K562 (cell line): ENCODE measurements around the gene TYMP. TPM values are rescaled to one million over a fixed set of nuclear protein-coding genes. Genes with fewer than 3 reads are reported as not detected.

ENCODE experiments used
- ATAC-seq: fragments of 200-7000 bp; cut with Tn5 transposase; 3 replicates; pipeline ENCODE4 v1.9.1; 2020; ENCODE audit warnings: moderate library complexity
- BruUV-seq: library from RNA; stranded (reverse); fragments of 400-500 nt; replicated peaks from 2 replicates; lab custom pipeline; 2021; lab: Mats Ljungman, UMichigan
- CTCF ChIA-PET: fragments of 300-600 bp; formaldehyde crosslinking; extraction: SDS; loops from one replicate; lab custom pipeline; 2021; ENCODE audit warnings: low intra/inter-chr PET ratio; lab: Yijun Ruan, JAX
- POLR2A ChIA-PET: fragments of 300-600, 350-650 bp; sonication (Branson Sonifier 250); formaldehyde crosslinking; extraction: SDS; loops from one replicate; lab custom pipeline; 2021; ENCODE audit warnings: antibody characterized with exemption, inconsistent platforms; lab: Yijun Ruan, JAX
- DNase-seq, 4 experiments: peaks; one replicate each; pipeline versions ENCODE4 v3.0.0 to v3.0.0-alpha.2; 2011 to 2018; ENCODE audit warnings: low spot score in 3 of 4, mixed read lengths in 3 of 4; ENCODE audit errors: extremely low read depth in 1 of 4
- FAIRE-seq: peaks from 2 replicates; lab custom pipeline; 2011; peaks lifted over from hg19 to GRCh38; lab: Jason Lieb, UNC
- H2AFZ ChIP-seq: 2 replicates; pipeline ENCODE4 v1.6.0; 2011; ENCODE audit warnings: low read depth, low read length, control low read depth, inconsistent platforms
- H3K27ac ChIP-seq: fragments of 200-600 bp; 3 replicates; pipeline ENCODE4 v1.8.0; 2011; ENCODE audit warnings: low read depth, mild to moderate bottlenecking, control low read depth, inconsistent platforms, low read length, moderate library complexity, mixed read lengths; ENCODE audit errors: extremely low read depth
- H3K27me3 ChIP-seq, 2 experiments: fragments of 300-600 bp in 1 of 2; 2 replicates in 1 of 2; 3 replicates in 1 of 2; pipeline versions ENCODE4 v1.6.0 to v1.8.0; 2011; ENCODE audit warnings: inconsistent platforms in 2 of 2, low read length in 2 of 2, mild to moderate bottlenecking in 1 of 2, mixed read lengths in 1 of 2, moderate library complexity in 1 of 2; ENCODE audit not compliant: control insufficient read depth in 2 of 2, insufficient read depth in 2 of 2
- H3K36me3 ChIP-seq: fragments of 300-600 bp; 3 replicates; pipeline ENCODE4 v1.8.0; 2011; ENCODE audit warnings: mild to moderate bottlenecking, low read length, inconsistent platforms; ENCODE audit not compliant: control insufficient read depth, insufficient read depth
- H3K4me1 ChIP-seq, 2 experiments: fragments of 200-600 bp in 1 of 2; replicated peaks in 1 of 2; 2 replicates in 1 of 2; 3 replicates in 1 of 2; pipeline versions ENCODE4 v1.5.1 to v1.8.0; 2011; ENCODE audit warnings: inconsistent platforms in 2 of 2, low read length in 2 of 2, mild to moderate bottlenecking in 1 of 2, mixed read lengths in 1 of 2, moderate library complexity in 1 of 2; ENCODE audit not compliant: control insufficient read depth in 2 of 2, insufficient read depth in 2 of 2
- H3K4me2 ChIP-seq: 2 replicates; pipeline ENCODE4 v1.6.1; 2011; ENCODE audit warnings: low read length, control low read depth, inconsistent platforms, mixed read lengths; ENCODE audit not compliant: insufficient read depth
- H3K4me3 ChIP-seq: fragments of 200-600 bp; sonication (generic), shearing (Covaris generic); 2 replicates; pipeline ENCODE4 v1.5.1; 2016; ENCODE audit warnings: control low read depth, inconsistent platforms
- H3K79me2 ChIP-seq: fragments of 200-600 bp; 3 replicates; pipeline ENCODE4 v1.8.0; 2011; ENCODE audit warnings: low read length, inconsistent platforms; ENCODE audit not compliant: control insufficient read depth, insufficient read depth
- H3K9ac ChIP-seq, 2 experiments: 2 replicates each; pipeline versions ENCODE4 v1.6.0 to v1.6.1; 2011; ENCODE audit warnings: low read depth in 2 of 2, low read length in 2 of 2, control low read depth in 1 of 2, inconsistent platforms in 1 of 2, mild to moderate bottlenecking in 1 of 2, mixed read lengths in 1 of 2; ENCODE audit not compliant: insufficient read depth in 1 of 2
- H3K9me1 ChIP-seq: one replicate; pipeline ENCODE4 v1.6.0; 2011; ENCODE audit warnings: inconsistent platforms, mild to moderate bottlenecking, low read length, moderate library complexity; ENCODE audit not compliant: control insufficient read depth, insufficient read depth
- H3K9me3 ChIP-seq: replicated peaks from 2 replicates; pipeline ENCODE4 v1.5.1; 2011; ENCODE audit warnings: low read depth, low read length, inconsistent platforms; ENCODE audit not compliant: control insufficient read depth, insufficient read depth
- H4K20me1 ChIP-seq: replicated peaks from 2 replicates; pipeline ENCODE4 v1.6.1; 2011; ENCODE audit warnings: low read length, inconsistent platforms, mixed read lengths; ENCODE audit not compliant: control insufficient read depth, insufficient read depth
- CBFA2T2 ChIP-seq: fragments of 450-650 bp; conservative IDR thresholded peaks from 2 replicates; pipeline ENCODE4 v1.6.1; 2017; ENCODE audit warnings: mild to moderate bottlenecking
- EP400 ChIP-seq: fragments of 450-650 bp; IDR thresholded peaks from 2 replicates; pipeline ENCODE4 v1.6.1; 2017; ENCODE audit warnings: antibody characterized with exemption, mild to moderate bottlenecking, moderate library complexity
- GABPB2 ChIP-seq: fragments of 250-450 bp; sonication (Bioruptor Pico); conservative IDR thresholded peaks from 2 replicates; pipeline ENCODE4 v1.5.1; 2021; ENCODE audit warnings: mild to moderate bottlenecking
- RCOR1 ChIP-seq, 2 experiments: IDR thresholded peaks; 2 replicates each; pipeline ENCODE4 v1.6.1; 2012; ENCODE audit warnings: low read depth in 2 of 2, low read length in 2 of 2, borderline replicate concordance in 1 of 2, improper control_type of control experiment in 1 of 2
- TCF7L2 ChIP-seq: fragments of 150-350 bp; IDR thresholded peaks from 2 replicates; pipeline ENCODE4 v1.6.1; 2016; ENCODE audit warnings: low read depth, mild to moderate bottlenecking, low read length, moderate library complexity
- YBX1 ChIP-seq: fragments of 450-650 bp; IDR thresholded peaks from 2 replicates; pipeline ENCODE4 v1.7.1; 2016; ENCODE audit warnings: mild to moderate bottlenecking
- ZNF431 ChIP-seq: sonication (generic); formaldehyde crosslinking; IDR thresholded peaks from 2 replicates; pipeline ENCODE4 v1.8.0; 2022; ENCODE audit warnings: mild to moderate bottlenecking, missing genetic modification reagents
- WGBS: fragments of 100-300 bp; shearing (Covaris generic); methylation state at CpG from one replicate; pipeline ENCODE4 v1.1.6; 2016; ENCODE audit warnings: low coverage, mixed read lengths; ENCODE audit not compliant: insufficient coverage; ENCODE audit errors: missing lambda C conversion rate; 5-methylcytosine and 5-hydroxymethylcytosine counted together
- in situ Hi-C: fragments of 300-500 bp; cut with MboI; formaldehyde crosslinking; loops from 4 replicates; pipeline ENCODE4 v1.15.0; 2018; ENCODE audit warnings: inconsistent platforms, mixed read lengths
- intact Hi-C: fragments of 100-400 bp; cut with micrococcal nuclease; formaldehyde crosslinking; loops from 2 replicates; pipeline ENCODE4 v1.14.2; 2022
- polyA plus RNA-seq, 8 experiments: library from polyadenylated mRNA; depleted of rRNA in 4 of 8; stranded (reverse) in 5 of 8; unstranded in 3 of 8; fragments of >200 nt; fragmentation: Nextera tagmentation in 2 of 8; fragmentation: Illumina TruSeq in 1 of 8; extraction: Ambion mirVana in 2 of 8; extraction: Trizol in 1 of 8; gene quantifications; 2 replicates each; pipeline versions ENCODE4 v1.2.1 to v1.2.3, GENCODE V29; 2011 to 2014; ENCODE audit warnings: inconsistent platforms in 1 of 8, missing spikeins in 1 of 8
- total RNA-seq, 7 experiments: library from RNA; depleted of rRNA in 6 of 7; stranded (reverse); fragments of >200 nt in 6 of 7; fragmentation: Illumina TruSeq in 2 of 7; extraction: Trizol in 2 of 7; gene quantifications; 2 replicates each; pipeline versions ENCODE4 v1.2.1 to v1.2.3, GENCODE V29; 2011 to 2021; ENCODE audit warnings: low replicate concordance in 1 of 7

TYMP gene
- total and polyA plus RNA-seq, 9 of the 15 experiments (the other 6 are each of a cell fraction or from before 2014, with no cell fraction given), result 0.03 to 4.0 (median 2.4) TPM; not detected in 4

GRCh38 chr22:50505776-50506610 lies 23.8 kb downstream of the TYMP start:
- peak overlapping the region in 1 of 2 experiments; percentile 96; a peak in 2 of 4 replicates for H3K9ac ChIP-seq
- no peaks in the 10 kb centered on the region for H3K27me3 ChIP-seq
- DNase-seq, result no peak
- H3K36me3 ChIP-seq, result peaks cover 29% of the 10 kb centered on the region; the same call in 1 of the 3 replicates
- H3K9me3 ChIP-seq, result no peaks in the 10 kb centered on the region
- H4K20me1 ChIP-seq, result no peaks in the 10 kb centered on the region
- intact Hi-C loops, result no loop called here
- H3K4me2 ChIP-seq, result no peak overlapping the region
- no peak overlapping the region; the same call in 1 of the 2 replicates for H3K4me3 ChIP-seq
- no peaks in the 10 kb centered on the region for H3K9me1 ChIP-seq
- peaks cover 36% of the 10 kb centered on the region for H3K79me2 ChIP-seq
- H2AFZ ChIP-seq, result no peak overlapping the region
- ATAC-seq, result no peak
- no peak overlapping the region for H3K27ac ChIP-seq
- H3K4me1 ChIP-seq, result peaks cover 0 to 27% of the 10 kb centered on the region in 2 experiments; a peak in 3 of 5 replicates
- in situ Hi-C loops, result no loop called here
- ChIA-PET POLR2A (interaction anchor here (1.3 kb wide), 1 partner anchor 9 kb away, joined by 4 read pairs; no protein-coding TSS in a partner anchor), CTCF (no interaction called here)
- TF ChIP-seq EP400 (no peak), YBX1 (no peak), GABPB2 (CRISPR knock-in tag) (no peak), CBFA2T2 (no peak), RCOR1 (IDR thresholded peaks at IDR 0.05; ENCODE audit: borderline replicate concordance in 1 of 2, low read depth in 2 of 2, low read length in 2 of 2) (no peak), TCF7L2 (no peak), ZNF431 (CRISPR knock-in tag) (no peak)
- WGBS, result 98% methylated on average over 18 of the region's 41 CpGs
- no peak for FAIRE-seq
- BruUV-seq, result no TSS peak
